ENCODE results near the gene SNX33.

Gene SNX33

DNA sequence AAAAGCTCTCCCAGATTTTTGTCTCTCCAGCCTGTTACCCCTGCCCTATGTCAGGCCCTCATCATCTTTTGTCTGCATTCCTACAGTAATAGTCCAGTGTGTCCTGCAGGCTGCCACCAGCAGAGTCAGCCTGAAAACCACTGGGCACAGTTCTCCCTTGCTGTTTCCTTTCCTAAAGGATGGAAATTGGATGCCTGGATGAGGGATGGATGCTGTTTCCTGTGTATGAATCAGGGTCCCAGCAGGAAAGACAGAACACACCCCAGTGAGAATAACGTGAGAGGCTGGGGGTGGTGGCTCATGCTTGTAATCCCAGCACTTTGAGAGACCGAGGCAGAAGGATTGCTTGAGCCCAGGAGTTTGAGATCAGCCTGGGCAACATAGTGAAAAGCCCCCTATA, 3.3 kb upstream of the SNX33 start:
- no peak for DNase-seq

DNA sequence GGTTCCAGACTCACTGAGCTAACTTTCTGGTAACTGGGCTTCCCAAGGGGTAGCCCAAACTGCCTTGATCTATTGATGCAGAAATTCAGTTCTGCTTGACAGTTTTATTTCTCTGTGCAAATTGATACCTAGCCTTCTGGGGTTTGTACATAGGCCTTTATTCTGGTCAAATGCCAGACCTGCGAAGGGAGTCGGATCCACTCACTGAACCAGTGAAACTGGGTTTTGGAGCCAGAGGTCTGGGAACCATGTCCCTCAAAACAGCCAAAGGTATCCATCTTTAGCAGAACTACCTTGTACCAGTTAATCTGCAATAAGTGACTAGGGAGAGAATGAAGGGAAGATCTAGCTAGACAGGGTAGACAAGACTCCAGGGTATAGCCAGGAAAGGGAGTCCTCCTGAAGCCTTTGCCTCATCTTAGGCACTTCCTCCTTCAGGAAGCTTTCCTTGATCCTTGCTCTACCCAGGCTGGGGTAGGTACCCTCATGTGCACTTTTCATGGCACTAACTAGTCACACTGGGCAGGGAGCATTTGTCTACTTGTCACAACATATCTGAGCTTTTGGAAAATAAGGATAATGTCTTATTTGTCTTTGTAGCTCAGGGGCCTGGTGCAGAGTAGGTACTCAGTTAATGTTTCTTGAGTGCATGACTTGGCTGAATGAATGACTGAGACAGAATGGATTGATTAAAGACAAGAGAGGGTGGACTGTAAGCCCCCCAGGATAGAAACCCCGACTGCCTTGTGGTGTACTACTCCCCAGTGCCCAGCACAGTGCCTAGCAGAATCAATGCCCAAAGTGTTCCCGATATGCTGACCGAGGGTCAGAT, 1.4 kb upstream of the SNX33 start:
- no peak for DNase-seq

DNA sequence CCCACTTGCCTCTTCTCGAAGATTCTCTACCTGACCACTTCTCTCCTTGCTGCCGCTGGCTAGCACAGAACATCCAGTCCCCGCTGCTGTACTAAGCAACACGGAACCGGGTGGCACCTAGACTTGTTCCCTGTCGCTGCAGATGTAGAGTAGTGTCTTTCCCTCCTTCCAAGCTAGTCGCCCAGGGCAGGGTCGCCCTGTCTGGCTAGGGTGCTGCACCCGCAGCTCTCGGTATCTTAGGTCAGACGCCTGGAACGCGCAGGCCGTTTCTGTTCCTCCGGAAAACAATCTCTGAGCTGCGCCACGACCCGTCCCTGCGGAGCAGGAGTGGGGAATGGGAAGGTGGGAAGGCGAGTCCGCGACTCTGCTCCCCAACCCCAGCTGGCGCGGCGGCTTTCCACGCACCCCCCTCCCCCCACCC, 758 bp upstream of the SNX33 start:
- no peak for DNase-seq

DNA sequence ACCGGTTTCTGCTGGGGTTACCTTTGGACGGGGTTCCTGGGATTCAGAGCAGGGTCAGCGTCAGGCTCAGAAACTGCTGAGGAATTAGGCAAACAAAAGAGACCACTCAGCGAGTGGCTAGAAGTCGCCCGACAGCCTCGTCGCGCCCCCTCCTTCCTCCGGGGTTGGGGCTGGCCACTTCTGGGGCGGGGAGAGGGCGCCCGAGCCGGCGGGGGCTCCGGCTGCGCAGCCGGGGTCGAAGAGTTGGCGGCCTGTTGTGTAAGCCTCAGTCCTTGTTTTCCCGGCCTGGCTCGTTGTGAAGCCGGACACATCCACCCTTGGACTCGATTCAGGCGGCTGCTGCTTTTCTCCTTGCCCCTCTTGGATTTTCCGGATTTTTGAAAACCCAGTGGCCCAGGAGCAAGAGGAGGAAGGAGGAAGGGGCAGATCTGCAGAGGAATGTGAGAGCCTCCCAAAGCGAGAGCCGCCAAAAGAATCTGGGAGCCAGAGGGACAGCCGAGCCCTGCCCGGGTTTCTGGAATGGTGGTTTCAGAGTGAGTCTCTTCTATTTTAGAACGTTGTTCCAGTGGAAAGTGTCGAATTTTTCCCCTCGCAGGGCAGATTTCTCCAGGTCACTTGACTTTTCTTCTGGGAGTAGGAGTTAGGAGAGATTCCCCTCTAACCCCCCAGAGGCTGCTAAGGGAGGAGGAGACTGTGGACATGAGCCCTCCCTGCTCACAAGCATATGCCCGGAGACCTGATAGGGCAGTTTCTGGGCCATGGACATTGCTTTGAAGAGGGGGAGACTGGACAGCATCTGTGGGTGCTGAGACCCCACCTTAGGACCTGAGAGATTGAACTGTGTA, 666 bp downstream of the SNX33 start:
- no peak for DNase-seq

DNA sequence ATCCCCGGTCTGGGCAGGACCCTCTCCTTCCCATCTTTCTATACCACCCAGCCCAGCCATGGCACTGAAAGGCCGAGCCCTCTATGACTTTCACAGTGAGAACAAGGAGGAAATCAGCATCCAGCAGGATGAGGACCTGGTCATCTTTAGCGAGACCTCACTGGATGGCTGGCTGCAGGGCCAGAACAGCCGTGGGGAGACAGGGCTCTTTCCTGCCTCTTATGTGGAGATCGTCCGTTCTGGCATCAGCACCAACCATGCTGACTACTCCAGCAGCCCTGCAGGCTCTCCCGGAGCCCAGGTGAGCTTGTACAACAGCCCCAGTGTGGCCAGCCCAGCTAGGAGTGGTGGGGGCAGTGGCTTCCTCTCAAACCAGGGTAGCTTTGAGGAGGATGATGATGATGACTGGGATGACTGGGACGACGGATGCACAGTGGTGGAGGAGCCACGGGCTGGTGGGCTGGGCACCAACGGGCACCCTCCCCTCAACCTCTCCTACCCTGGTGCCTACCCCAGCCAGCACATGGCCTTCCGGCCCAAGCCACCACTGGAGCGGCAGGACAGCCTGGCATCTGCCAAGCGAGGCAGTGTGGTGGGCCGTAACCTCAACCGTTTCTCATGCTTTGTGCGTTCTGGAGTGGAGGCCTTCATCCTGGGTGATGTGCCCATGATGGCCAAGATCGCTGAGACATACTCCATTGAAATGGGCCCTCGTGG, 1.5 kb downstream of the SNX33 start:
- no peak for DNase-seq

DNA sequence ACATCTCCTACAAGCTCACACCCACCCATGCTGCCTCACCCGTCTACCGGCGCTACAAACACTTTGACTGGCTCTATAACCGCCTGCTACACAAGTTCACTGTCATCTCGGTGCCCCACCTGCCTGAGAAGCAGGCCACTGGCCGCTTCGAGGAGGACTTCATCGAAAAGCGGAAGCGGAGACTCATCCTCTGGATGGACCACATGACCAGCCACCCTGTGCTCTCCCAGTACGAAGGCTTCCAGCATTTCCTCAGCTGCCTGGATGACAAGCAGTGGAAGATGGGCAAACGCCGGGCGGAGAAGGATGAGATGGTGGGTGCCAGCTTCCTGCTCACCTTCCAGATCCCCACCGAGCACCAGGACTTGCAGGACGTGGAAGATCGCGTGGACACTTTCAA, 2.1 kb downstream of the SNX33 start:
- DNase-seq: no peak

DNA sequence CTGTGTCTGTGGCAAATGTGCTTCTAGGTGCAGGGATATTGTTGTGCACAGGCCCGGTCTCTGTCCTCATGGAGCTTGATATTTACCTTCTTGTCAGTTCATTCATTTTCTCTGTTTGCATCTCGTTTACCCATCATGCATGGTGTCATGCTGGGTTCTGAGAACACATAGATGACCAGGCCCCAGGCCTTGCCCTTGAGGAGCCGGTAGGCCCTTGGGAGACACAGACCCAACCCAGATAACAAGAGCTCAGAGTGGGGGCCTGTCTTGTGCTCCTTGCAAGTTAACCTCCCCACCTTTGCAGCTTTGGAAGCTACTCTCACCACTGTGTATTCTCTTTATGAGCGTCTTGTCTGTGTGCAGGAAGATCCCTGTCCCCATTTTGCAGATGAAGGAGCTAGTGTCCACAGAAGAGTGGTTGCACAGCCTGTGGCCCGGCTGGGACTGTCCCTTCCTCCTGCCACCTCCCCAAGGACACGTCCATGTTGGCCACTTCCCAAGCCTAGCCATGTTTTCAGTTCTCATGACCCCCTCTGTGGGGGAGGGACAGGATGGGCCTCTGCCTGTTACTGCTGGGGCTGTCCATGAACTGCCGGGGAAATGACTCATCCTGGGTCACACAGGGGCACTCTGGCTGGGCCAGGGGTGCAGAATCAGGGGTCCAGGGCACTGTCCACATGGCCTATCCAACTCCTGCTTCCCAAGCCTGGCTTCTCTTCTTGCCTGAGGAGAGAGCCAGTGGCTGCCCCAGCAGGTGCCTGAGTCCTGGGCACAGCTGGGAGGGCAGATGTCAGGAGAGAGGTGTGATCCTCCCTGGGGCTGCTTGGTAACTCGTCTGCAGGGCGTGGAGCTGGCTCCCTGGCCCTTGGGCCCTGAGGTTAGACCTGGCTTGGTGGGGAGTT, 3.4 kb downstream of the SNX33 start:
- no peak for DNase-seq

DNA sequence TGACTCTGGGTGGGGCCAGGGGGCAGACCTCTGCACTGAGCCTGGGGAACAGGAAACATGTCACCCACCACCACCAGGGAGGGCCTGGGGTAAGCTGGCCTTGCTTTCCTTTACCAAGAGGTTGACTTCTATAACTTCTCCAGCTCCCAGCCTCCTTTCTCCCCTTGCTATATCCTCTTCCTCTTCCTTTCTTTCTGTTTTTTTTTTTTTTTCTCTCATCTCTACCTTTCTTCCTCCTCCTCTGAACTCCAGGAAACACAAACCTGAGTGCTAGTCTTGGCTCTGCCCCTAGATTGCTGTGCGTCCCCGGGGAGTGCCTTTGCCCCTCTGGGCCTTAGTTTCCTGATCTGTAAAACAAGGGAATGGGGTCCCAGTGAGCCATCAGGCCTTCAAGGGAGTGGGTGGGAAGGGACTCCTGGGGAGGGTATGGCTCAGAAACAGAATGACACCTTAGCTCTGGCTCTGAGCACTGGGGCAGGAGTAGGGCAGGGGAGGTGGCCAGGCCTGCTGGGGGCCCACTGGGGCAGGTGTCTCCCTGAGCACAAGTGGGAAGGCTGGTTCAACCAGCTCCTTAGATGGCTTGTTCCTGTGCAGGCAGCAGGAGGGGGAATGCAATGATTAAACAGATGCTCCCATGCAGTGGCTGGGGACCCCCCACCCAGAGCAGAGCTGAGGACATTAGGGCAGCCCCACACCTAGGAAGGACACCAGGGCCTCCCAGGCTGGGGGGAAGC, 4.3 kb downstream of the SNX33 start:
- DNase-seq: no peak

DNA sequence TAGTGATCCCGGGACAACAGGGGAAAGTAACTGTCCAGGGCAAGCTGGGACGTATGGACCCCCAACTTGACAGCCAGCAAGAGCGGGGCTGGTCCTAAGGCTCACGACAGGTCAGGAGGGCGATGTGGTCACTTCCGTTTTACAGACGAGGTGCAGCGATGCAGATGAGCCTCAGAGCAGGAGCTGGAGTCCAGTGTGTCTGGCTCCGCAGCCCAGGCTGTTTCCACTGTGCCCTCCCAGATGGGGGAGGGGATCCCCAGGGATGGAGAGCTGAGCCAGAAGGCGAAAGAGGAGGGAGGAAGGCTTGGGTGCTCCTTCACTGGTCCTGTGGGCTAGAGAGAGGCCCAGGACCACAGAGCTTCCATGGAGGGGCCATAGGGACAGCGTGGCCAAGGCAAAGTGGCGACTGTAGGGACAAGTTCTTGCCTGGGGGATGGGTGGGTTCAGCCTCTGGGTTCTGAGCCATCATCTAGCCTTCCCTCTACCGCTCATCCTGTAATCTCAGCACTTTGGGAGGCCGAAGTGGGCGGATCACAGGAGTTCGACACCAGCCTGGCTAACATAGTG, 5.7 kb downstream of the SNX33 start:
- DNase-seq: no peak

DNA sequence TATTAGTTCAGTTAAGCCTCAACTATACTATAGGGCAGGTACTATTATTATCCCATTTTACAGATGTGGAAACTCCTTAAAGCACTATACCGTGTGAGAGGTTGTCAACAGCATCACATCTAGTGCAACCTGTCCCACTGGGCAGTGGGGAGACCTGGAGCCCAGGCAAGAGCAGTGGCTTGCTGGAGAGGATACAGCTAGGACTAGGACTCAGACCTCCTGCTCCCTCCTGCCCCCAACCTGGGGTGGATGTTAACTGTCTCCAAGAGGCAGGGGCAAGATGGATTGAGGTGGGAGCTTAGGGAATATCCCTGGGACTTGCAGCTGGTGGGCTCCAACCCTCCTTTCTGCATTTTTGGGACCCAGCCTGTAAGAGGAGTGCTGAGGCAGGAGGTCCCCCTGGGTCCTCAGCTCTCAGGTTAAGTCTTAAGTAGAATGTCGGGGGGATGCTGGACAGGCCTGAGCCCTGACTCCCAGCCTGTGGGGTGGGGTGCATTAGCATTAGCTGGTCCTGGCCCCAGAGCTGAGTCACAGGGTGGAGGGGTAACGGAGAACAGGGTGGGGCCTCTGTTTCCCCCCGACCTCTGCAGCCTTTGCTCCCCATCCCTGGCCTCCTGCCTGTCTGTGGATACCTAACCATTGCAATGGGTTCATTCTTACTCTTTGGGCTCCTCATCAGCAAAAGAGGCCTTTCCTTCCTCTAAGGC, 6.6 kb downstream of the SNX33 start:
- no peak for DNase-seq

DNA sequence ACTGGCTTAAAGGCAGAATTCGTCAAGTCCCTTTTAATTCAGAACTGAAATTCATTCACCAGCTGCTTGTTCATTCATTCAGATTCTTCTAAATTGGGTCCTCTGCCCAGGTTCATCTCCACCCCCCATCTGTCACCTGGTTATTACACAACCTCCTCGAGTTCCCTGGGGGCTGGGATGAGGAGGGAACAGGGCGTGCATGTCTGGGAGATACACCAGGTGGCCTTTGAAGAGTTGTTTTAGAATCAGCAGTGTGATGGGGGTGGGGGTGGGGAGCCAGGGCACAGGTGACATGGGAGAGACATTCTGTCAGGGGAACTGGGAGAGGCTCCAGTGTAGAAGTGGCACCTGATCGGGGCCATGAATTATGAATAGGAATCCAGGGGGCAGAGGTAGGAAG, 8.2 kb downstream of the SNX33 start:
- DNase-seq: peak; percentile 56

DNA sequence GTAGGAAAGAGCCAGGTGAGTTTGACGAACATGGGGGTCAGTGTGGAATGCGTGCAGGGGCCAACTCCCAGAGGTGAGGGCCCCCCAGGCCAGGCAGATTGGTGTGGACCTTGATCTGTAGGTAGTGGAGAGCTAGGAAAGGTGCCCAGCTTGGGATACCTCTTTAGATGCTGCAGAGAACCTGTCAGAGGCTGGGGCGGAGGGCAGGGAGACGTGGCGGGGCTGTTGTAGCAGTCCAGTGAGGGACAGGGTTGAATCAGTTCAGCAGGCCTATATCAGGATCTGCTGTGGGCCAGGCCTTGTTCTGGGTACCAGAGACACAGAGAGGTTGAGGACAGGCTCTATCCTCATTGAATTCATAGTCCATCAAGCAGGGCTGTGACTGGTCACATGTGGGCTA, 8.6 kb downstream of the SNX33 start:
- DNase-seq: no peak

DNA sequence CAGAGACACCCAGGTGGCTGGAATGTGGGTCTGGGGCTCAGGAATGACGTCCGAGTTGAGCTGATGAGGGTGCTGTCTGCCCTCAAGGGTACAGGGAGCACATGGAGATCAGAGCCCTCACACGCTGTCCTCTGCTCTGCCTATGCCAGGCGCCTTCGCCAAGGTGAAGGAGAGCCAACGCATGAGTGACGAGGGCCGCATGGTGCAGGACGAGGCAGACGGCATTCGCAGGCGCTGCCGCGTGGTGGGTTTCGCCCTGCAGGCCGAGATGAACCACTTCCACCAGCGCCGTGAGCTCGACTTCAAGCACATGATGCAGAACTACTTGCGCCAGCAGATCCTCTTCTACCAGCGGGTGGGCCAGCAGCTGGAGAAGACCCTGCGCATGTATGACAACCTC, 9.1 kb downstream of the SNX33 start:
- DNase-seq: no peak

DNA sequence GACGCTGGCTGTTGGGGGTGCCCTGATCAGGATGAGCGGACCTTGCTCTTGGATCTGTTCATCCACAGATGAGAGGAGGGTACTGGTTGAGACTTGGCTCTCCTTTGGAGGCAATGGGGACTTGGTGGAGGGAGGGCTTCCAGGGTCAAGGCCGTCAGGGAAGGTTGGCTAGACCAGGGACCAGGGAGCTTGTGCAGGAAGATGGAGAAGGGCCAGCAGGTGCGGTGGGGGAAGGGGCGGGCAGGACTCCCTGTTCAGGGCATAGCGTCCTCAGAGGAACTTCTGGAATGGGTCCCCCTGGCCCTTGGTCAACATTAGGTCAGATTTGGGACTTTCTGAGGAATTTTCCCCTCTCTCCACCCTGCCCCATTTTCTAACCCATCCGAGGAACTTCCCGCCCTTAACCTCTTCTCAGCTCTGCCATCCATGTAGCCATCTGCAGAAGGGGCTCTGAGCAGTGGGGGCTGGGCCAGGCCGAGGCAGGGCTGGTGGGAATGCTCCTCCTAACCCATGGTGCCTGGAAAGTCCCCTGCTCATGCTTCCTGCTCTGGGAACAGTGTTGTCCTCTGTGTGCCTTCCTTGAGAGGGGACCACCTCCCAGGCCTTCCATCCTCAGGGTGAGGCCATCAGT, 11.5 kb downstream of the SNX33 start:
- DNase-seq: no peak

DNA sequence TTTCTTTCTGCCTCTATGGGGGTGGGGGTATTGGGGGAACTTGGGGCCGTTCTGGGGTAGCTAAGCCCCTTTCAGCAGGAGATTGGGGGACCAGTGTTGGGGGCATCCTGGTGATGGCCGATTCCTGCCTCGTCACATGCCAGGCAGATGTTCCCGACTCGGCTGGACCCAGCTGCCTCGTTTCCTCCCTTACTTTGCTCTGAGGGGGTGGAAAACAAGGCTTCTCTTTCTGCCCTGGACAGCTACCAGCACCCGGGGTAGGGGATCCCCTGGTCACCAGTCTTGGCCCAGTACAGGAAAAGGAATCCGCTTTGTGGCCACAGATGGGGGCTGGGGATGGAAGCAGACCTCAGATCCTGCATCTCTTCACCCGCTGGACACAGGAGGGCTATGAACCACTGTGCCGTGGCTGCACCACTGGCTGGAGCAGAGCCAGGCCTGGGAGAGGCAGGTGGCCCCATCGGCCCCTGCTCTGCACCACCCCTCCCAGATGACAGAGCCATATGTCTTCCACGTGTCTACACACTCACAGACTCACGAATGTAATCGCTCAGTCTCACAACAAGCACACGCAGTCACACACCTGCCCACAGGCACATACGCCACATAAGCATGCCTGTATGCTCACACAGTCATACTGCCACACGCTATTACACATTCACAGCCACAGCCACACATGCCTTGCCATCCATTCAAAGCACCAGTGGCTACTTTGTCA, 12.4 kb downstream of the SNX33 start:
- peak; percentile 55 for DNase-seq

DNA sequence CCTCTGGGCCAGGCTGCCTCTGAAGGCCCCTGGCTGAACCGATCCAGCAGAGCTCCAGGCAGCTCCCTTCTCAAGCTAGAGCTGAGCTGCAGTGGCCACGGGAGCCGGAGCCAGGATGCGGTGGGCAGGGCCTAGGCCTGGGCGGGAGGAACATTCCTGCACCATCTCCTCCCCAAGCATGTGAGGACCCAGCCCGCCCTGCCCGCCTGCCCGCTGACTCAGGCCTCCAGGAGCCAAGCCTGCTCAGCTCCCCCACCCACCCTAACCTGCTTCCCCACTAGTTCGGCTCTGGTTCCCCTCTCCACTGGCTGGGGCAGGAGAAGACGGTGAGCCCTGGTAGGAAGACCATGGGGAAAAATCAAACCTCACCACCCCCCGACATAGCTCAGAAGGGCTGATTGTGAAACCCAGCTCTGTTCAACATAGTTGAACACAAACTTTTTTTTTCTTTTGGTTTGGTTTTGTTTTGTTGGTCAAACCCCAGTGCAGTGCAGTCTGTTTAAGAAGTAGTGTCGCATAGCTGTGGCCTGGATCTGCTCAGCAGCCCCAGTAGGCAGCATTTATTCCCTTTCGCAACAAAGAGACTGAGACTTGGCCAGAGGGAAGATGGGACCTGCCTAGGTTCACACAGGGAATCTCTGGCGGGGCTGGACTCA, 13.5 kb downstream of the SNX33 start:
- no peak for DNase-seq

DNA sequence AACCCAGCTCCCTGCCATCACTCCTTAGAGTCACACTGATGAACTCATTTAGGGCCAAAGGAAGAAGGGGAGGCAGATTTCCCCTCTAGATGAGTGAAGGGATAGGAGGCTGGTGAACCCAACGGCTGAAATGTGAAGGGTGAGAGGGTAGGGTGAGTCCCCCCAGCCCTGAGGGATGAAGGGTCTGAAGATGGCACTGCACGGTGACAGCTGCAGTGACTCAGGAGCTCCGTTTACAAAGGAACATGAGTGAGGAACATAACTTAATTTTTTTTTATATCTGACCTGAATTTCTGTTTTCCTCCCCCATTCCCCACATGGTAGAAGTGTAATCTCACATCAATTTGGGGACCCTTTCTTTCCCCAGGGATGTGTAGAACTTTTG, 14.0 kb downstream of the SNX33 start:
- DNase-seq: no peak

DNA sequence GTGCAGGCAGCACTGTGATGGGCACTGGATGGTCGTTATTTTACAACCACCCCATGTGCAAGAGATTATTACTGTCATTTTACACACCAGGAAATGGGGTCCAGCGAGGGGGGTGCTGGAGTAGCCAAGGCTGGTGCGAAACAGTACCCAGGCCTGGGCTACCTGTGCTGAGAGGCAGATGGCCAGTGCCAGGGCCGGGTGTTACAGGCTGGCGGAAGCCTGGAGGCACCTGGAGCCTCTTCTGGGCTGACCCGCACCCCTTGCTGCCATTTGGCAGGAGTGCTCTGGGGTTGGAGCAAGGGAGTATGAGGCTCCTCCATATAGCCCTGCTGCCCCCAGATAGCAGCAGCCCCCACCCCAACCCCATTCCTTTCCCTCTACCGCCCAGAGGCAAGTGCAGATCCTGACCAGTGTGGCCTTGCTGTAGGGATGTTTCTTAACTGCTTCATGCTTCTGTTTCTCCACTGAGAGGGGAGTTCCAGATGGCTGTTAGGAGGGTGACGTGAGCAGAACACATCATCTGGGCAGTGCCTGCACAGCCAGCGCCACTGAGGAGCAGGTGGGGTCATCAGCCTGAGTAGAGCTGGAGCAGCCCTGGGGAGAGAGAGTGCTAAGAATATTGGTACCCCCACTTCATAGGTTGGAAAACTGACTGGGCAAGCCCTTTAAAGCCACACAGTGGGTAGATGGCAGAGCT, 15.3 kb downstream of the SNX33 start:
- no peak for DNase-seq

All from NCI-H1694 (cell line).